Cardiac fibroblast (primary cell): ENCODE data around the gene SLC25A48.

Source experiments
- DNase-seq, 2 donors: peaks; one replicate each; pipeline versions ENCODE4 v3.0.0 to v3.0.0-alpha.2; 2010; ENCODE audit warnings: low read depth in 2 of 2
- H3K4me3 ChIP-seq, 2 donors: replicated peaks in 1 of 2; 1 replicate in 1 of 2; 2 replicates in 1 of 2; pipeline ENCODE4 v1.5.1; 2011; ENCODE audit warnings: low read depth in 2 of 2, low read length in 2 of 2, mild to moderate bottlenecking in 2 of 2, moderate library complexity in 1 of 2
- CTCF ChIP-seq: IDR thresholded peaks from one replicate; pipeline ENCODE4 v1.5.1; 2011; ENCODE audit warnings: low read depth, mild to moderate bottlenecking, low read length, inconsistent platforms

SLC25A48 gene

DNA sequence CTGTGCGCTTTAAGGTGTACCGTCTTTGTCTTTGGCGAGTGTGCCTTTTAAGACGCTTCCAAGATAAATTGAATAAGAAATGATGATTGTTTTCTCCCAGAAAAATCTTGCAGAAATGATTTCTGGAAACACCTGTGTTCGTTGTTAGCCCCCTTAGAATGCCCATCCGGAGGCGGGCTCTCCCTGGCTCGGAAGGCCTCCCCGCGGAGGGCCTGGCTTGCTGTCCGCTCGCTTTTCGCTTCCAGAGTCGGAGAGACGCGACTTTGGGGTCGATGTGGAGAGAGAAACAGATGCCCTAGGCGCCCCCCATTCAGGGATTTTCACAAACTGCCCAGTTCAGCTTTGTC is 96.5 kb downstream of the SLC25A48 start:
- DNase-seq, result no peak
- H3K4me3 ChIP-seq, result no peak overlapping the region
- no peak for TF ChIP-seq CTCF

GRCh38 chr5:135934939-135935338 is 100.5 kb downstream of the SLC25A48 start:
- no peak for TF ChIP-seq CTCF
- no peak overlapping the region for H3K4me3 ChIP-seq
- DNase-seq, result peak; percentile 34 to 46

- DNase-seq, result no peak
- H3K4me3 ChIP-seq, result no peak overlapping the region
- no peak for TF ChIP-seq CTCF
Observed at GRCh38 chr5:135937245-135937911, 102.9 kb downstream of the SLC25A48 start.
